Stomach (tissue), 9 donors: ENCODE measurements around the gene LYPD6B. TPM values are rescaled to one million over a fixed set of nuclear protein-coding genes. Genes with fewer than 3 reads are reported as not detected.

ENCODE experiments used
- DNase-seq, 2 donors: peaks; one replicate each; pipeline versions ENCODE4 v3.0.0 to v3.0.0-alpha.2; 2013 to 2019
- H3K27ac ChIP-seq, 5 donors: fragments of 200-600 bp in 4 of 5; sonication (generic) in 4 of 5; one replicate each; pipeline ENCODE4 v1.5.1; 2013 to 2019; ENCODE audit warnings: mild to moderate bottlenecking in 1 of 5, moderate library complexity in 1 of 5
- H3K27me3 ChIP-seq, 3 donors: fragments of 200-600 bp; sonication (generic); one replicate each; pipeline ENCODE4 v1.5.1; 2017 to 2019; ENCODE audit warnings: mixed run types in 1 of 3
- H3K36me3 ChIP-seq, 4 donors: fragments of 200-600 bp; sonication (generic); 1 replicate in 3 of 4; 2 replicates in 1 of 4; pipeline ENCODE4 v1.5.1; 2016 to 2019
- H3K4me1 ChIP-seq, 4 donors: fragments of 200-600 bp; sonication (generic); one replicate each; pipeline ENCODE4 v1.5.1; 2016 to 2019
- H3K4me3 ChIP-seq, 4 donors: fragments of 200-600 bp; sonication (generic) in 3 of 4; one replicate each; pipeline ENCODE4 v1.5.1; 2016 to 2019; ENCODE audit warnings: mild to moderate bottlenecking in 1 of 4
- H3K9me3 ChIP-seq, 4 donors: fragments of 200-600 bp; sonication (generic); one replicate each; pipeline ENCODE4 v1.5.1; 2016 to 2019
- CTCF ChIP-seq, 7 experiments: fragments of 450-650 bp in 4 of 7; fragments of 200-600 bp in 3 of 7; sonication (generic) in 3 of 7; IDR thresholded peaks; one replicate each; pipeline ENCODE4 v1.5.1; 2016 to 2019; ENCODE audit warnings: antibody characterized with exemption in 7 of 7, control low read depth in 2 of 7, mild to moderate bottlenecking in 1 of 7
- EP300 ChIP-seq: sonication (generic); formaldehyde crosslinking; IDR thresholded peaks from one replicate; pipeline ENCODE4 v1.6.1; 2017; ENCODE audit warnings: antibody characterized with exemption
- POLR2A ChIP-seq, 4 donors: fragments of 450-650 bp; IDR thresholded peaks; one replicate each; pipeline ENCODE4 v1.6.1; 2016; ENCODE audit warnings: antibody characterized with exemption in 4 of 4, control low read depth in 2 of 4, mild to moderate bottlenecking in 1 of 4, moderate library complexity in 1 of 4
- POLR2AphosphoS5 ChIP-seq, 3 donors: sonication (generic); formaldehyde crosslinking; IDR thresholded peaks; one replicate each; pipeline ENCODE4 v1.6.1; 2016; ENCODE audit warnings: antibody characterized with exemption in 3 of 3
- WGBS, 5 donors: extraction: QIAGEN DNeasy Blood & Tissue Kit in 3 of 5; methylation state at CpG; one replicate each; pipeline versions ENCODE4 v1.1.5 to v1.1.7; 2013 to 2018; 5-methylcytosine and 5-hydroxymethylcytosine counted together
- intact Hi-C: fragments of 100-400 bp; cut with DNase I; formaldehyde crosslinking; loops from one replicate; pipeline ENCODE4 v1.15.1; 2023; ENCODE audit warnings: low total_unique reads
- polyA plus RNA-seq, 3 donors: library from polyadenylated mRNA; stranded (reverse); fragments of 200-250 nt; gene quantifications; one replicate each; pipeline ENCODE4 v1.2.3, GENCODE V29; 2013
- total RNA-seq, 5 donors: library from RNA; depleted of rRNA; stranded (reverse); fragments of >200 nt; gene quantifications; one replicate each; pipeline versions ENCODE4 v1.1.0 to v1.2.3, GENCODE V29; 2014 to 2016
- donor health status: healthy with polysubstance abuse.
- donor health status: Bipolar disorder and iron deficiency.
- donor health status: healthy.

LYPD6B gene
- total and polyA plus RNA-seq, 8 donors: 10.9 to 88.7 (median 20.5) TPM; not detected in 1

DNA sequence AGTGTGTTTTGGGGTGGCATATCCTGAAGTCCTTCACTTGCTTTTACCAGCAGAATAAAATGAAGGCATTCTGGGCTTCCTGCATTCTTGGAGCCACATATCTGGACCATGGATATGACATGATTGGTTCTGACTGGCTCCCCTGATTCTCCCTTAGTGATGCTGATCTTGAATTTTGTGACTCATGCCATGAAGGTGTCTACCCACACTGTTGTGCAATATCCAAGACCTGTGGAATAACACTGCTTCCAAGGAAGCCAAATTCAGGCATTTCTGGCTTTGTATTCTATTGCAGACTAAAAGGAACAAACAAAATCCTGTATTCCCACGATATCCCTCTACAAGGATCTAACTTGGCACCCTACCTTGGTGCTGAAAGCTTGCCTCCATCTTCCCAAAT lies 125.8 kb downstream of the LYPD6B start:
- no peak overlapping the region for H3K4me3 ChIP-seq
- no peak for DNase-seq
- H3K36me3 ChIP-seq: no peaks in the 10 kb centered on the region
- no peaks in the 10 kb centered on the region for H3K27me3 ChIP-seq
- H3K27ac ChIP-seq: no peak overlapping the region
- TF ChIP-seq CTCF (IDR thresholded peaks at IDR 0.05) (no peak), EP300 (no peak), POLR2A (IDR thresholded peaks at IDR 0.05) (no peak), POLR2AphosphoS5 (IDR thresholded peaks at IDR 0.05) (no peak)
- 77 to 91% (median 88%) methylated on average over 1 of the region's 1 CpG for WGBS, 5 donors
- peaks cover 0 to 16% (median 0%) of the 10 kb centered on the region in 4 donors for H3K4me1 ChIP-seq
- intact Hi-C loops: no loop called here
- peaks cover 0 to 9% (median 0%) of the 10 kb centered on the region in 4 donors for H3K9me3 ChIP-seq

GRCh38 chr2:149164827-149165226 lies 126.3 kb downstream of the LYPD6B start:
- no peak for DNase-seq

DNA sequence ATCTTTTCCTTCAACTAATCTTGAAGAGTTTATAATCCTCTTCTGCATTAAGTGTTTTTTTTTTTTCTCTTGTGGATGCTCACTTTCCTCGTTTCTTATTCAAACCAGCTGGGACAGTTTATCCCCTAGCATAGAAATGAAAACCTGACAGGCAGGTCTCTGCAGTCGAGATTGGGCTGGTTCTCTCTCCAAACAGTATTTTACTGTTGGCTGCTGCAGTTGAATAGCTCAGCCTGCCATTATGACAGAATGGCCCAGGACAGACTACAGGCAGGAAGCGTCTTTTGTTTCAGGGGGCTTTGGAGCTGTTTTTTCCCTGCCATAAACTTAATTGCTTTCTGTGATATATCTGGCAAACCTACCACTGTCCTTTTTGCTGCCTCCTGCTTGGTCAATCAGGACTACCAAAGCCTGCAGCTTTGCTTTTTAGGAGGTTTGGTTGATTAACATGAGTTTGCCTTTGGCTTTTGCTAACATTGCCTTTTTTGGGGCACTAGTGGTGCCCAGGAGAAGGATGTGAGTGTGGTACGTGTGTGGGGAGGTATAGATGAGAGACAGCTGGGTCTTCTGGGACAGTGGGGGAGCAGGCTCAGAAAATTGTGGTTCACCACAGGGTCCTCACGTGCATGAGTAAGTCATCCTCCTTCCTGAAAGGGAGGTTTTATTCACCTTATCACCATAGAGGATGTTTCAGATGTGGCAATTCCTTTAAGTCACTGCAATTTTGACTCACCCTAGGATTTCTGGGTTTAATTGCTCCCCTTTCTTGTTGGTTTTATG lies 128.7 kb downstream of the LYPD6B start:
- Histone ChIP-seq H3K9me3 (peaks cover 0 to 9% (median 0%) of the 10 kb centered on the region in 4 donors), H3K4me1 (peaks cover 0 to 3% (median 0%) of the 10 kb centered on the region in 4 donors), H3K27ac (no peak overlapping the region), H3K4me3 (no peak overlapping the region), H3K27me3 (no peaks in the 10 kb centered on the region), H3K36me3 (no peaks in the 10 kb centered on the region)
- 37 to 49% (median 49%) methylated on average over 5 of the region's 5 CpGs for WGBS, 5 donors
- DNase-seq: peak in 1 of 2 donors; percentile 30
- intact Hi-C loops: no loop called here
- no peak for TF ChIP-seq POLR2AphosphoS5 (IDR thresholded peaks at IDR 0.05)
- TF ChIP-seq POLR2A (IDR thresholded peaks at IDR 0.05): no peak
- TF ChIP-seq EP300: no peak

More at GRCh38 chr2:149164827-149165226, 126.3 kb downstream of the LYPD6B start:
- Histone ChIP-seq H3K4me1 (peaks cover 0 to 16% (median 0%) of the 10 kb centered on the region in 4 donors), H3K36me3 (no peaks in the 10 kb centered on the region), H3K9me3 (peaks cover 0 to 9% (median 0%) of the 10 kb centered on the region in 4 donors), H3K4me3 (no peak overlapping the region), H3K27ac (no peak overlapping the region), H3K27me3 (no peaks in the 10 kb centered on the region)
- TF ChIP-seq POLR2A (IDR thresholded peaks at IDR 0.05) (no peak), CTCF (IDR thresholded peaks at IDR 0.05) (no peak), POLR2AphosphoS5 (IDR thresholded peaks at IDR 0.05) (no peak), EP300 (no peak)
- intact Hi-C loops: no loop called here

DNA sequence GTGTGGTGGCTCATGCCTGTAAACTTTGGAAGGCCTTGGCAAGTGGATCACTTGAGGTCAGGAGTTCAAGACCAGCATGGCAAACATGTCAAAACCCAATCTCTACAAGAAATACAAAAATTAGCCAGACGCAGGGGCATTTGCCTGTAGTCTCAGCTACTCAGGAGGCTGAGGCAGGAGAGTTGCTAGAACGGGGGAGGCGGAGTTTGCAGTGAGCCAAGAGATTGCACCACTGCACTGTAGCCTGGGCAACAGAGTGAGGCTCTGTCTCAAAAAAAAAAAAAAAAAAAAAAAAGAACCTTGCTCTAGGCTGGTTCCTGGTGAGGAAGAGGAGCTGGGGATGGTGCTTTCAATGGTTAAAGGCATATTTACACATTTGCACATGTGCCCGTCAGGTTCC lies 129.4 kb downstream of the LYPD6B start:
- H3K27ac ChIP-seq: no peak overlapping the region
- WGBS, 5 donors: 63 to 89% (median 81%) methylated on average over 4 of the region's 4 CpGs
- intact Hi-C loops: no loop called here
- H3K27me3 ChIP-seq: no peaks in the 10 kb centered on the region
- peaks cover 0 to 3% (median 0%) of the 10 kb centered on the region in 4 donors for H3K4me1 ChIP-seq
- TF ChIP-seq CTCF (IDR thresholded peaks at IDR 0.05): no peak
- TF ChIP-seq POLR2A (IDR thresholded peaks at IDR 0.05): no peak
- no peak for TF ChIP-seq POLR2AphosphoS5 (IDR thresholded peaks at IDR 0.05)
- no peak for TF ChIP-seq EP300
- H3K9me3 ChIP-seq: peaks cover 0 to 9% (median 0%) of the 10 kb centered on the region in 4 donors
- H3K36me3 ChIP-seq: no peaks in the 10 kb centered on the region
- DNase-seq: no peak
- H3K4me3 ChIP-seq: no peak overlapping the region

- H3K4me1 ChIP-seq: peaks cover 0 to 3% (median 0%) of the 10 kb centered on the region in 4 donors
- H3K27me3 ChIP-seq: no peaks in the 10 kb centered on the region
- intact Hi-C loops: no loop called here
- H3K9me3 ChIP-seq: peaks cover 0 to 6% (median 0%) of the 10 kb centered on the region in 4 donors
- no peaks in the 10 kb centered on the region for H3K36me3 ChIP-seq
- DNase-seq: peak; percentile 46 to 86
- WGBS, 5 donors: 29 to 60% (median 34%) methylated on average over 4 of the region's 4 CpGs
- no peak overlapping the region for H3K4me3 ChIP-seq
- peak overlapping the region in 3 of 5 donors; percentile 41 to 66 (median 41) for H3K27ac ChIP-seq
- TF ChIP-seq CTCF (IDR thresholded peaks at IDR 0.05) (no peak), EP300 (no peak), POLR2AphosphoS5 (IDR thresholded peaks at IDR 0.05) (peak in 2 of 3 donors; percentile 37 to 59), POLR2A (IDR thresholded peaks at IDR 0.05) (no peak)
Measured at GRCh38 chr2:149169656-149170055, 131.2 kb downstream of the LYPD6B start.
